Keratinocyte (primary cell): ENCODE measurements around the gene PSMC4. TPM values are rescaled to one million over a fixed set of nuclear protein-coding genes. Genes with fewer than 3 reads are reported as not detected.

ENCODE experiments used
- DNase-seq: peaks from one replicate; pipeline ENCODE4 v3.0.0-alpha.2; 2011; ENCODE audit warnings: low read depth, missing footprints, low spot score
- FAIRE-seq: peaks from 2 replicates; lab custom pipeline; 2011; peaks lifted over from hg19 to GRCh38; lab: Jason Lieb, UNC
- H2AFZ ChIP-seq: 2 replicates; pipeline ENCODE4 v1.6.0; 2012; ENCODE audit warnings: low read length, control low read depth, inconsistent platforms; ENCODE audit not compliant: control insufficient read depth
- H3K27ac ChIP-seq: 2 replicates; pipeline ENCODE4 v1.5.1; 2011; ENCODE audit warnings: low read length; ENCODE audit not compliant: control insufficient read depth, insufficient read depth
- H3K27me3 ChIP-seq: 3 replicates; pipeline ENCODE4 v1.6.0; 2011; ENCODE audit warnings: low read length; ENCODE audit not compliant: control insufficient read depth, insufficient read depth; ENCODE audit errors: extremely low read depth
- H3K36me3 ChIP-seq, 2 experiments: 2 replicates in 1 of 2; 3 replicates in 1 of 2; pipeline ENCODE4 v1.5.1; 2011; ENCODE audit warnings: low read length in 2 of 2, mild to moderate bottlenecking in 1 of 2; ENCODE audit not compliant: control insufficient read depth in 2 of 2, insufficient read depth in 2 of 2; ENCODE audit errors: extremely low read depth in 1 of 2
- H3K4me1 ChIP-seq: 3 replicates; pipeline ENCODE4 v1.5.1; 2011; ENCODE audit warnings: low read length; ENCODE audit not compliant: control insufficient read depth, insufficient read depth; ENCODE audit errors: extremely low read depth
- H3K4me2 ChIP-seq: 3 replicates; pipeline ENCODE4 v1.6.0; 2011; ENCODE audit warnings: low read depth, low read length; ENCODE audit not compliant: control insufficient read depth, insufficient read depth; ENCODE audit errors: extremely low read depth
- H3K4me3 ChIP-seq, 3 experiments: fragments of 200-600 bp in 1 of 3; sonication (generic) in 1 of 3; 2 replicates in 2 of 3; 3 replicates in 1 of 3; pipeline ENCODE4 v1.5.1; 2011 to 2016; ENCODE audit warnings: low read length in 3 of 3, mild to moderate bottlenecking in 3 of 3, control low read depth in 2 of 3, inconsistent platforms in 1 of 3, low read depth in 1 of 3, mixed read lengths in 1 of 3, mixed run types in 1 of 3, moderate library complexity in 1 of 3; ENCODE audit not compliant: control insufficient read depth in 2 of 3, insufficient read depth in 2 of 3; ENCODE audit errors: extremely low read depth in 1 of 3
- H3K79me2 ChIP-seq: 2 replicates; pipeline ENCODE4 v1.6.0; 2012; ENCODE audit warnings: low read length; ENCODE audit not compliant: control insufficient read depth, insufficient read depth
- H3K9ac ChIP-seq: 3 replicates; pipeline ENCODE4 v1.6.0; 2011; ENCODE audit warnings: low read length; ENCODE audit not compliant: control insufficient read depth, insufficient read depth; ENCODE audit errors: extremely low read depth
- H3K9me1 ChIP-seq: 3 replicates; pipeline ENCODE4 v1.6.0; 2011; ENCODE audit warnings: low read length; ENCODE audit not compliant: control insufficient read depth, insufficient read depth; ENCODE audit errors: extremely low read depth
- H3K9me3 ChIP-seq: 2 replicates; pipeline ENCODE4 v1.5.1; 2012; ENCODE audit warnings: low read depth, low read length; ENCODE audit not compliant: control insufficient read depth
- H4K20me1 ChIP-seq: 3 replicates; pipeline ENCODE4 v1.6.0; 2011; ENCODE audit warnings: low read length; ENCODE audit not compliant: control insufficient read depth, insufficient read depth; ENCODE audit errors: extremely low read depth
- EZH2 ChIP-seq: IDR thresholded peaks from one replicate; pipeline ENCODE4 v1.6.1; 2012; ENCODE audit warnings: inconsistent platforms, mild to moderate bottlenecking, low read length, moderate library complexity
- dilution Hi-C: fragments of 300-500 bp; cut with MboI; formaldehyde crosslinking; loops from one replicate; pipeline ENCODE4 v1.7.0; 2020; ENCODE audit warnings: low sequenced_read_pairs; ENCODE audit not compliant: extremely low pct_ligation_motif_present
- polyA plus RNA-seq, 5 experiments: library from polyadenylated mRNA; depleted of rRNA in 3 of 5; stranded (reverse) in 3 of 5; stranded (forward) in 1 of 5; unstranded in 1 of 5; fragments of >200 nt; gene quantifications; 1 replicate in 1 of 5; 2 replicates in 3 of 5; 3 replicates in 1 of 5; pipeline versions ENCODE4 v1.2.1 to v1.2.3, GENCODE V29; 2011 to 2012; ENCODE audit warnings: missing spikeins in 2 of 5, low read depth in 1 of 5, low replicate concordance in 1 of 5
- TF ChIP-seq, protein P1 (sequence below), 3 experiments: IDR thresholded peaks in 1 of 3; conservative IDR thresholded peaks in 1 of 3; optimal IDR thresholded peaks in 1 of 3; 2 replicates in 2 of 3; 3 replicates in 1 of 3; pipeline versions ENCODE3 to v1.5.1; 2011; ENCODE audit warnings: low read length in 3 of 3, mild to moderate bottlenecking in 3 of 3, moderate library complexity in 2 of 3, control low read depth in 1 of 3, inconsistent platforms in 1 of 3; ENCODE audit not compliant: insufficient read depth in 2 of 3; ENCODE audit errors: extremely low read depth in 1 of 3

PSMC4 gene
- polyA plus RNA-seq, 1 donor (not counting 4 experiments of a cell fraction or from before 2014, with no cell fraction given) = 74.1 TPM

DNA sequence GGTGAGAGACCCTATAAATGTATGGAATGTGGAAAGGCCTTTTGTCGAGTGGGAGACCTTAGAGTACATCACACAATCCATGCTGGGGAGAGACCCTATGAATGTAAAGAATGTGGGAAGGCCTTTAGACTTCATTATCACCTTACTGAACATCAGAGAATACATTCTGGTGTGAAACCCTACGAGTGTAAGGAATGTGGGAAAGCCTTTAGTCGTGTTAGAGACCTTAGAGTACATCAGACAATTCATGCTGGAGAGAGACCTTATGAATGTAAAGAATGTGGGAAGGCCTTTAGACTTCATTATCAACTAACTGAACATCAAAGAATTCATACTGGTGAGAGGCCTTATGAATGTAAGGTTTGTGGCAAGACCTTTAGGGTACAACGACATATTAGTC, 43.0 kb downstream of the PSMC4 start:
- FAIRE-seq = no peak
- no peaks in the 10 kb centered on the region for H4K20me1 ChIP-seq
- dilution Hi-C loops = no loop called here

DNA sequence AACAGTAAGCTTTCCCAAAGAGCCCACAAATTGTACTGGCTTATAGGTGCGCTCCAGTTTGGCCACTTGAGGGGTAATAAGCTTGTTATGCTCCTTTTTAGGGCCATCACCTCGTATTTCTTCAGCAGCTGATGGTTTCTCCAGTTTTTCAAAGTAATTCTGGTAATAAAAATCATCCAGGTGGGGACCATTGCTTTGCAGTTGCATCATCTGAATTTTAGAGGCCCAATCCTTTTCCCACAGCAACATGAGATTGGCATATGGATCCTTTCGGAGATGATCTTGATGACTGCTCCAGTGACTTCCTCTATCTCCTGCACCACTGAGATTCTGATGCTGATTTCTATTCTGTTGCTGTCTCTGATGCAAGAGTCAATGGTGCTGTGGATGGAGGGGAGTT, 53.0 kb downstream of the PSMC4 start:
- Histone ChIP-seq H3K9me3 (peaks cover 6% of the 10 kb centered on the region), H3K79me2 (no peaks in the 10 kb centered on the region), H2AFZ (no peak overlapping the region), H3K4me3 (no peak overlapping the region), H3K9me1 (no peaks in the 10 kb centered on the region), H3K4me1 (no peaks in the 10 kb centered on the region), H3K36me3 (no peaks in the 10 kb centered on the region), H4K20me1 (no peaks in the 10 kb centered on the region), H3K9ac (no peak overlapping the region), H3K4me2 (no peak overlapping the region), H3K27ac (no peak overlapping the region), H3K27me3 (no peaks in the 10 kb centered on the region)
- DNase-seq (no peak), FAIRE-seq (no peak)
- TF ChIP-seq EZH2 = no peak
- TF ChIP-seq, protein P1, sequence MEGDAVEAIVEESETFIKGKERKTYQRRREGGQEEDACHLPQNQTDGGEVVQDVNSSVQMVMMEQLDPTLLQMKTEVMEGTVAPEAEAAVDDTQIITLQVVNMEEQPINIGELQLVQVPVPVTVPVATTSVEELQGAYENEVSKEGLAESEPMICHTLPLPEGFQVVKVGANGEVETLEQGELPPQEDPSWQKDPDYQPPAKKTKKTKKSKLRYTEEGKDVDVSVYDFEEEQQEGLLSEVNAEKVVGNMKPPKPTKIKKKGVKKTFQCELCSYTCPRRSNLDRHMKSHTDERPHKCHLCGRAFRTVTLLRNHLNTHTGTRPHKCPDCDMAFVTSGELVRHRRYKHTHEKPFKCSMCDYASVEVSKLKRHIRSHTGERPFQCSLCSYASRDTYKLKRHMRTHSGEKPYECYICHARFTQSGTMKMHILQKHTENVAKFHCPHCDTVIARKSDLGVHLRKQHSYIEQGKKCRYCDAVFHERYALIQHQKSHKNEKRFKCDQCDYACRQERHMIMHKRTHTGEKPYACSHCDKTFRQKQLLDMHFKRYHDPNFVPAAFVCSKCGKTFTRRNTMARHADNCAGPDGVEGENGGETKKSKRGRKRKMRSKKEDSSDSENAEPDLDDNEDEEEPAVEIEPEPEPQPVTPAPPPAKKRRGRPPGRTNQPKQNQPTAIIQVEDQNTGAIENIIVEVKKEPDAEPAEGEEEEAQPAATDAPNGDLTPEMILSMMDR (optimal IDR thresholded peaks at IDR 0.05 in 1 of 3, IDR thresholded peaks at IDR 0.05 in 1 of 3, conservative IDR thresholded peaks at IDR 0.05 in 1 of 3; ENCODE audit: extremely low read depth in 1 of 3, insufficient read depth in 2 of 3, low read length in 3 of 3) = no peak
- dilution Hi-C loops = no loop called here

More for the DNA sequence above, 43.0 kb downstream of the PSMC4 start:
- Histone ChIP-seq H3K9me3 (peaks cover 17% of the 10 kb centered on the region), H3K9ac (no peak overlapping the region), H3K27ac (no peak overlapping the region), H3K79me2 (no peaks in the 10 kb centered on the region), H3K4me2 (no peak overlapping the region), H3K4me3 (no peak overlapping the region), H3K36me3 (no peaks in the 10 kb centered on the region), H3K9me1 (no peaks in the 10 kb centered on the region), H2AFZ (no peak overlapping the region), H3K27me3 (no peaks in the 10 kb centered on the region), H3K4me1 (no peaks in the 10 kb centered on the region)
- no peak for DNase-seq
- TF ChIP-seq, protein P1 (optimal IDR thresholded peaks at IDR 0.05 in 1 of 3, IDR thresholded peaks at IDR 0.05 in 1 of 3, conservative IDR thresholded peaks at IDR 0.05 in 1 of 3; ENCODE audit: extremely low read depth in 1 of 3, insufficient read depth in 2 of 3, low read length in 3 of 3) = no peak
- no peak for TF ChIP-seq EZH2
